Measurements from ENCODE around the gene RARG. TPM values are rescaled to one million over a fixed set of nuclear protein-coding genes. Genes with fewer than 3 reads are reported as not detected.
A peak's percentile ranks its signal among the peaks of the same experiment; 100 is the strongest.

RARG gene
- total RNA-seq, 1 donor from 2014 or later: 5.2 TPM

DNA sequence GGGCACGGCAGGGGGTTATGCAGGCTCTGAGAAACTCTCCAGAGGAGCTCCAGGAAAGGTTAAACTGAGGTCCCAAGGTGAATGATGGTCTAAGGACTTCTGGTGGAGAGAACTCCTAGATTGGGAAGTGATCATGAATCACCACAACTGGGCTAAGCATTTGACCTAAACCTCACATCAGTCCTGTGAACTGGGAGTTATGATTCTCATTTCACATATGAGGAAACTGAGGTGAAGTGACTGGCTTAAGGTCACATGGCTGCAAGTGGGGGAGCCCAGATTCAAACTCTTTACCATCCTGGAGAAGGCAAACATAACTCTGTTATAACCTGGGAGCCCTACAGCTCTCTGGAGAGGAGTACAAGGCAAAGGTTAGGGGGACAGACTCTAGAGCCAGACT is 4.2 kb downstream of the RARG start:
- TF ChIP-seq, protein P1, sequence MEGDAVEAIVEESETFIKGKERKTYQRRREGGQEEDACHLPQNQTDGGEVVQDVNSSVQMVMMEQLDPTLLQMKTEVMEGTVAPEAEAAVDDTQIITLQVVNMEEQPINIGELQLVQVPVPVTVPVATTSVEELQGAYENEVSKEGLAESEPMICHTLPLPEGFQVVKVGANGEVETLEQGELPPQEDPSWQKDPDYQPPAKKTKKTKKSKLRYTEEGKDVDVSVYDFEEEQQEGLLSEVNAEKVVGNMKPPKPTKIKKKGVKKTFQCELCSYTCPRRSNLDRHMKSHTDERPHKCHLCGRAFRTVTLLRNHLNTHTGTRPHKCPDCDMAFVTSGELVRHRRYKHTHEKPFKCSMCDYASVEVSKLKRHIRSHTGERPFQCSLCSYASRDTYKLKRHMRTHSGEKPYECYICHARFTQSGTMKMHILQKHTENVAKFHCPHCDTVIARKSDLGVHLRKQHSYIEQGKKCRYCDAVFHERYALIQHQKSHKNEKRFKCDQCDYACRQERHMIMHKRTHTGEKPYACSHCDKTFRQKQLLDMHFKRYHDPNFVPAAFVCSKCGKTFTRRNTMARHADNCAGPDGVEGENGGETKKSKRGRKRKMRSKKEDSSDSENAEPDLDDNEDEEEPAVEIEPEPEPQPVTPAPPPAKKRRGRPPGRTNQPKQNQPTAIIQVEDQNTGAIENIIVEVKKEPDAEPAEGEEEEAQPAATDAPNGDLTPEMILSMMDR (IDR thresholded peaks at IDR 0.05; ENCODE audit: unreplicated experiment): no peak
- no peaks in the 10 kb centered on the region for H3K9me3 Mint-ChIP-seq (ENCODE audit: low read depth)
- H3K4me3 Mint-ChIP-seq (ENCODE audit: low read depth): no peak overlapping the region
- DNase-seq (ENCODE audit: low spot score, unreplicated experiment): no peak
- no peaks in the 10 kb centered on the region for H3K36me3 Mint-ChIP-seq (ENCODE audit: insufficient read depth)
- peaks cover 51% of the 10 kb centered on the region for H3K27me3 Mint-ChIP-seq
- H3K27ac Mint-ChIP-seq: no peak overlapping the region
- peaks cover 32% of the 10 kb centered on the region for H3K4me1 Mint-ChIP-seq (ENCODE audit: low read depth)

DNA sequence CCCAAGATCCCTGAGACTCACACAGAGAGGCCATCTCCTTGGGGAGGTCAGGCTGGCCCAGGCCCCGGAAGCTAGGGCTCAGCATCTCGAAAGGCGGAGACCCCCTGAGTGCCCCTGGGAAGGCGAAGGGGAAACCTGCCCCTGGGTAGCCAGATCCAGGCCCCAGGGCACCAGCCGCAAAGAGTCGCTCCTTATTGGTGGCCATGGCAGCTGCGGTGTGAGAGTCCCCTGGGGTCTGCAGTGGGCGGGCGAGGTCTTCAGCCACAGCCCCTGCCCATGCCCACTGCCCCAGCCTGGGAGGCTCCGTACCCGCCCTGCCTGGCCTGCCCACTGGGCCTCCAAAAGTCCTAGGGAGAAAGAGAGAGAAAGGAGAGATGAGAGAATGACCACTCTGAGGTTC is 4.7 kb downstream of the RARG start:
- H3K9me3 Mint-ChIP-seq (ENCODE audit: low read depth): no peaks in the 10 kb centered on the region
- H3K4me1 Mint-ChIP-seq (ENCODE audit: low read depth): peaks cover 29% of the 10 kb centered on the region
- TF ChIP-seq, protein P1 (IDR thresholded peaks at IDR 0.05; ENCODE audit: unreplicated experiment): no peak
- DNase-seq (ENCODE audit: low spot score, unreplicated experiment): no peak
- H3K27ac Mint-ChIP-seq: no peak overlapping the region
- H3K36me3 Mint-ChIP-seq (ENCODE audit: insufficient read depth): no peaks in the 10 kb centered on the region
- no peak overlapping the region for H3K4me3 Mint-ChIP-seq (ENCODE audit: low read depth)
- peaks cover 46% of the 10 kb centered on the region for H3K27me3 Mint-ChIP-seq

DNA sequence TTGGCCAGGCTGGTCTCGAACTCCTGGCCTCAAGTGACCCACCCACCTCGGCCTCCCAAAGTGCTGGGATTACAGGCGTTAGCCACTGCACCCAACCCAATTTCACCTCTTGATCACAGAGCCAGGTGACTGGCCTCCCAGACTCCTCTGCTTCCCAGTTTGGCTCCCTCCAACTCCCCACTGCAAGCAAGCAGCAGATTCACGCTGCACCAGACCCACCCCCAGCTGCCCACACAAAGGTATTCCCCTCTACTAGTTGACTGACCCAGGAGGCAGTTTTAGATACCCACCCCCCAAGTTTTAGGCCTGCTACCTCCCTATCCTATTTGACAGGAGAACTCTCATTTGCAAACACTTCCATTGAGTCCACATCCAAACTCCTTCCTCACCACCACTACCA is 5.2 kb downstream of the RARG start:
- Mint-ChIP-seq H3K27ac (no peak overlapping the region), H3K4me1 (ENCODE audit: low read depth) (peaks cover 33% of the 10 kb centered on the region), H3K9me3 (ENCODE audit: low read depth) (no peaks in the 10 kb centered on the region), H3K36me3 (ENCODE audit: insufficient read depth) (no peaks in the 10 kb centered on the region), H3K27me3 (peaks cover 45% of the 10 kb centered on the region), H3K4me3 (ENCODE audit: low read depth) (no peak overlapping the region)
- no peak for DNase-seq (ENCODE audit: low spot score, unreplicated experiment)
- TF ChIP-seq, protein P1 (IDR thresholded peaks at IDR 0.05; ENCODE audit: unreplicated experiment): no peak

DNA sequence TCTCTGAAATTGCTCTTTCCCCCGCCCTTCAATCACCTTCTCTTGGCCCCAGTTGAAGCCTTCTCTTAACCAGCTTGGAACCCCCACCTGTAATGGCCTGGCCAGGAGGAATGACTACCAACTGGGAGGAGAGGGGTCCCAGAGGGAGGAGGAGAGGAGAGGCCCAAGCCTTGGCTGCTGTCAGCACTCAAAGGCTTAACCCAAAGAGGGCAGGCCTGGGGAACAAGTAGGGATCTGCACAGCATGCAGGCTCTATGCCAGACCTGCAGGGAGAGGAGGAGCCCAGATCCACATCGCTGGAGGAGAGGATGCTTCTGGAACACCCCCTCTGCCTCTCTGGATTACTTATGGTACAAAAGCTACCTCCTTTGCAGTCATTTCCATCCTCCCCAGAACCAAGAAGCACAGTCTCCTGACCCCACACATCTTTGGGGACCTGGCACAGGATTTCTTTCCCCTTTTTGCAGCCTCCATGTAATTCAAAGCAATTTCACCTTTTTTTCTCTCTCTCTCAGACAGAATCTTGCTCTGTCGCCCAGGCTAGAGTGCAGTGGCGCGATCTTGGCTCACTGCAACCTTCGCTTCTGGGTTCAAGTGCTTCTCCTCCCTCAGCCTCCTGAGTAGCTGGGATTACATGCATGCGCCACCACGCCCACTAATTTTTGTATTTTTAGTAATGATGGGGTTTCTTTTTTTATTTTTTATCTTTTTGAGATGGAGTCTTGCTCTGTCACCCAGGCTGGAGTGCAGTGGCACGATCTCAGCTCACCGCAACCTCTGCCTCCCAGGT is 6.2 kb downstream of the RARG start:
- Mint-ChIP-seq H3K36me3 (ENCODE audit: insufficient read depth) (no peaks in the 10 kb centered on the region), H3K27ac (no peak overlapping the region), H3K9me3 (ENCODE audit: low read depth) (no peaks in the 10 kb centered on the region)

DNA sequence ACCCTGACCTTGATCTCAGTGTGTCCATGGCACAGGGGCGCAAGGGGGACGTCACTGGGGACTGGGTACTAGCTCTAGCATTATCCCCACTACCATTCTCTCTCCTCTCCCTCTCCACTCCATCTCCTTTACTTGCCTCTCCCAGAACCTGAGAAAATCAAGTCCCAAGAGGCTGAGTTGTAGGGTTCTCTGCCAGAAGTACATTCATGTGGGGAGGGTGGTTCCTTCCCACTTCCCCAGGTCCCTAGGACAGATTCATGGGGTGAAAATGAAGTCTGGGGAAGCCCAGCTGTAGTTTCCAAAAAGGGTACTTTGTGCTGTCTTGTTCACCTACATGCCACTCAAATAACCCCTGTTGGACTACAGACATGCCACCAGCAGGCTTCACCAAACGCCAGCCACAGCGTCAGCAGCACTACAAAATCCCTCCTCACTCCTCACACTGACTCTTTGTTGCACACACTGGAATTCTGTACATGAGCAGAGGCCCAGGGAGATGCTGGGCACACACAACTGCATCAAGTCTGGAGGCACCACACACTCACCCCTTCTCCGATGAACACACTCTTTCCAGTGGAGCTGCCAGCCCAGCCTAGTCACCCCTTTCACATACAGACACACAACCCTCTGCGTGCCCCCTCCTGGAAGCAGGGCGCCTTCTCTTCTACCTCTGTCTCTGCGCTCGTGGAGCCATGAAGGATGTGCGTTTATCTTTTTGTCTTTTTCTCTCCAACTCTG is 6.9 kb downstream of the RARG start:
- Mint-ChIP-seq H3K9me3 (ENCODE audit: low read depth) (no peaks in the 10 kb centered on the region), H3K27me3 (peaks cover 39% of the 10 kb centered on the region), H3K27ac (peak overlapping the region; percentile 62), H3K4me1 (ENCODE audit: low read depth) (peaks cover 36% of the 10 kb centered on the region), H3K36me3 (ENCODE audit: insufficient read depth) (no peaks in the 10 kb centered on the region), H3K4me3 (ENCODE audit: low read depth) (peak overlapping the region; percentile 37)
- DNase-seq (ENCODE audit: low spot score, unreplicated experiment): no peak
- TF ChIP-seq, protein P1 (IDR thresholded peaks at IDR 0.05; ENCODE audit: unreplicated experiment): no peak

More for the DNA sequence above, 6.2 kb downstream of the RARG start:
- DNase-seq (ENCODE audit: low spot score, unreplicated experiment): no peak
- no peak overlapping the region for H3K4me3 Mint-ChIP-seq (ENCODE audit: low read depth)
- H3K27me3 Mint-ChIP-seq: peaks cover 38% of the 10 kb centered on the region
- H3K4me1 Mint-ChIP-seq (ENCODE audit: low read depth): peaks cover 33% of the 10 kb centered on the region
- TF ChIP-seq, protein P1 (IDR thresholded peaks at IDR 0.05; ENCODE audit: unreplicated experiment): no peak

Data from progenitor cell of endocrine pancreas (in vitro differentiated cells).